Lung (tissue), 12 donors: Measurements from ENCODE around the gene ACTRT2. TPM values are rescaled to one million over a fixed set of nuclear protein-coding genes. Genes with fewer than 3 reads are reported as not detected.

Source experiments
- ATAC-seq: fragments of 200-7000 bp; cut with Tn5 transposase; one replicate; pipeline ENCODE4 v1.9.1; 2020; ENCODE audit warnings: moderate number of reproducible peaks; ENCODE audit not compliant: insufficient read depth, low FRiP score
- DNase-seq, 3 donors: peaks; one replicate each; pipeline ENCODE4 v3.0.0-alpha.2; 2013 to 2017
- H3K27ac ChIP-seq, 2 donors: one replicate each; pipeline ENCODE4 v1.5.1; 2013; ENCODE audit warnings: mild to moderate bottlenecking in 2 of 2, moderate library complexity in 2 of 2, control low read depth in 1 of 2, inconsistent platforms in 1 of 2, low read depth in 1 of 2, low read length in 1 of 2
- H3K27me3 ChIP-seq, 3 donors: one replicate each; pipeline ENCODE4 v1.5.1; 2013; ENCODE audit warnings: low read length in 2 of 3; ENCODE audit not compliant: control insufficient read depth in 3 of 3, insufficient read depth in 3 of 3
- H3K36me3 ChIP-seq, 4 donors: one replicate each; pipeline ENCODE4 v1.5.1; 2013; ENCODE audit warnings: low read length in 4 of 4, mild to moderate bottlenecking in 1 of 4, moderate library complexity in 1 of 4; ENCODE audit not compliant: control insufficient read depth in 4 of 4, insufficient read depth in 4 of 4
- H3K4me1 ChIP-seq, 5 donors: one replicate each; pipeline ENCODE4 v1.5.1; 2013; ENCODE audit warnings: low read length in 5 of 5, mild to moderate bottlenecking in 2 of 5, moderate library complexity in 1 of 5; ENCODE audit not compliant: control insufficient read depth in 5 of 5, insufficient read depth in 5 of 5
- H3K4me3 ChIP-seq: one replicate; pipeline ENCODE4 v1.5.1; 2013; ENCODE audit warnings: mild to moderate bottlenecking, control low read depth, moderate library complexity
- H3K9ac ChIP-seq, 2 donors: one replicate each; pipeline ENCODE4 v1.5.1; 2013; ENCODE audit warnings: low read length in 2 of 2, control low read depth in 1 of 2; ENCODE audit not compliant: insufficient read depth in 1 of 2
- H3K9me3 ChIP-seq, 4 donors: one replicate each; pipeline ENCODE4 v1.5.1; 2013; ENCODE audit warnings: low read length in 3 of 4, mild to moderate bottlenecking in 1 of 4, moderate library complexity in 1 of 4; ENCODE audit not compliant: control insufficient read depth in 4 of 4, insufficient read depth in 3 of 4
- CTCF ChIP-seq: IDR thresholded peaks from 2 replicates; pipeline ENCODE4 v1.5.1; 2012; ENCODE audit warnings: mild to moderate bottlenecking; ENCODE audit errors: control extremely low read depth, extremely low read depth
- WGBS, 2 donors: extraction: QIAGEN DNeasy Blood & Tissue Kit; methylation state at CpG; one replicate each; pipeline ENCODE4 v1.1.7; 2013; 5-methylcytosine and 5-hydroxymethylcytosine counted together
- polyA plus RNA-seq, 2 donors: library from polyadenylated mRNA; stranded (reverse); fragments of 200-250 nt; gene quantifications; one replicate each; pipeline ENCODE4 v1.2.1, GENCODE V29; 2013
- total RNA-seq, 2 donors: library from RNA; depleted of rRNA in 1 of 2; stranded (reverse); fragments of >200 nt in 1 of 2; gene quantifications; one replicate each; pipeline ENCODE4 v1.2.1, GENCODE V29; 2014 to 2021
- donor health status: control.
- donor health status: control.
- donor health status: Bipolar disorder and iron deficiency.
- donor health status: healthy.
- donor health status: DM: yes; HTN: yes; CAD: no.

ACTRT2 gene
- total and polyA plus RNA-seq, 4 donors, result not detected

- ATAC-seq (no peak), DNase-seq (peak in 1 of 3 donors; percentile 9)
- WGBS, 2 donors, result 87 to 90% methylated on average over 27 to 30 of the region's 30 CpGs
- Histone ChIP-seq H3K36me3 (no peaks in the 10 kb centered on the region), H3K27me3 (no peaks in the 10 kb centered on the region), H3K4me1 (peaks cover 0 to 30% (median 3%) of the 10 kb centered on the region in 5 donors), H3K9me3 (no peaks in the 10 kb centered on the region), H3K27ac (no peak overlapping the region), H3K9ac (no peak overlapping the region), H3K4me3 (no peak overlapping the region)
- no peak for TF ChIP-seq CTCF
Measured at GRCh38 chr1:2982615-2983318, 38.5 kb upstream of the ACTRT2 start.

GRCh38 chr1:2983319-2983705 is 38.0 kb upstream of the ACTRT2 start:
- Histone ChIP-seq H3K9me3 (no peaks in the 10 kb centered on the region), H3K27ac (no peak overlapping the region), H3K9ac (no peak overlapping the region), H3K36me3 (no peaks in the 10 kb centered on the region), H3K27me3 (no peaks in the 10 kb centered on the region), H3K4me1 (peaks cover 0 to 30% (median 2%) of the 10 kb centered on the region in 5 donors), H3K4me3 (no peak overlapping the region)
- 78 to 82% methylated on average over 15 of the region's 15 CpGs for WGBS, 2 donors
- TF ChIP-seq CTCF, result no peak
- peak in 1 of 3 donors; percentile 6 for DNase-seq
- no peak for ATAC-seq

GRCh38 chr1:2983706-2984398 is 37.4 kb upstream of the ACTRT2 start:
- TF ChIP-seq CTCF, result no peak
- Histone ChIP-seq H3K27me3 (no peaks in the 10 kb centered on the region), H3K9me3 (no peaks in the 10 kb centered on the region), H3K36me3 (no peaks in the 10 kb centered on the region), H3K27ac (no peak overlapping the region), H3K9ac (no peak overlapping the region), H3K4me1 (peaks cover 0 to 30% (median 2%) of the 10 kb centered on the region in 5 donors), H3K4me3 (no peak overlapping the region)
- DNase-seq (peak in 1 of 3 donors; percentile 11), ATAC-seq (no peak)
- WGBS, 2 donors, result 74 to 86% methylated on average over 21 of the region's 21 CpGs
